GM21367 (cell line): ENCODE measurements around the gene MED19.
"Not testable (repeated sequence)": the region's sequence is repeated elsewhere in the genome, so short reads cannot be mapped to it uniquely, and the experiment has no call there.

Source experiments
- ATAC-seq: cut with Tn5 transposase; IDR thresholded peaks from one replicate; pipeline ENCODE4 v1.9.1; 2021; ENCODE audit not compliant: unreplicated experiment

MED19 gene

GRCh38 chr11:57705432-57705831 is 6.6 kb downstream of the MED19 start:
- not testable (repeated sequence) for ATAC-seq

- no peak for ATAC-seq
Observed at GRCh38 chr11:57704932-57705331, 7.1 kb downstream of the MED19 start.

- no peak for ATAC-seq
Observed at GRCh38 chr11:57703341-57703740, 8.7 kb downstream of the MED19 start.

- no peak for ATAC-seq
Observed at GRCh38 chr11:57700425-57700824, 11.6 kb downstream of the MED19 start.

- no peak for ATAC-seq
Observed at GRCh38 chr11:57699813-57700212, 12.2 kb downstream of the MED19 start.

GRCh38 chr11:57698843-57699365 is 13.1 kb downstream of the MED19 start:
- ATAC-seq = no peak

- not testable (repeated sequence) for ATAC-seq
Observed at GRCh38 chr11:57690474-57690873, 21.5 kb downstream of the MED19 start.

GRCh38 chr11:57681168-57681567 is 30.8 kb downstream of the MED19 start:
- ATAC-seq = no peak

- no peak for ATAC-seq
Observed at GRCh38 chr11:57680552-57680874, 31.5 kb downstream of the MED19 start.

GRCh38 chr11:57679396-57679795 is 32.6 kb downstream of the MED19 start:
- no peak for ATAC-seq

GRCh38 chr11:57675176-57675941 is 36.7 kb downstream of the MED19 start:
- ATAC-seq = no peak

GRCh38 chr11:57674251-57674650 is 37.8 kb downstream of the MED19 start:
- ATAC-seq = no peak

- peak; percentile 4 for ATAC-seq
Observed at GRCh38 chr11:57668434-57668782, 43.6 kb downstream of the MED19 start.

- ATAC-seq = peak; percentile 83
Observed at GRCh38 chr11:57667736-57668433, 44.1 kb downstream of the MED19 start, which contains the start of gene ZDHHC5. TSS of gene ZDHHC5 (plus strand) at chr11:57668114. CDS start at chr11:57673091, 4,977 bp downstream.

- ATAC-seq = peak; percentile 55
Observed at GRCh38 chr11:57667117-57667735, 44.8 kb downstream of the MED19 start.

GRCh38 chr11:57663975-57664374 is 48.0 kb downstream of the MED19 start:
- ATAC-seq = no peak

GRCh38 chr11:57662893-57663292 is 49.1 kb downstream of the MED19 start:
- no peak for ATAC-seq

GRCh38 chr11:57659669-57660068 is 52.3 kb downstream of the MED19 start:
- ATAC-seq = no peak

- ATAC-seq = no peak
Observed at GRCh38 chr11:57658023-57658361, 54.0 kb downstream of the MED19 start.

GRCh38 chr11:57657194-57658022 is 54.6 kb downstream of the MED19 start, which contains the start of gene CLP1:
TSS of gene CLP1 (plus strand) at chr11:57657762. CDS start at chr11:57659477, 1,715 bp downstream.
- ATAC-seq = peak; percentile 99

- ATAC-seq = no peak
Observed at GRCh38 chr11:57656885-57657193, 55.2 kb downstream of the MED19 start.
